HCT116 (cell line): ENCODE measurements around the gene TMEM145. TPM values are rescaled to one million over a fixed set of nuclear protein-coding genes. Genes with fewer than 3 reads are reported as not detected.

Source experiments
- ATAC-seq: fragments of 200-7000 bp; cut with Tn5 transposase; 2 replicates; pipeline ENCODE4 v1.9.1; 2020; ENCODE audit warnings: mild to moderate bottlenecking, moderate library complexity
- BruUV-seq: library from RNA; stranded (reverse); fragments of 400-500 nt; replicated peaks from 2 replicates; lab custom pipeline; 2021; lab: Mats Ljungman, UMichigan
- CTCF ChIA-PET: fragments of 300-600 bp; sonication (Branson Sonifier 250); formaldehyde crosslinking; loops from one replicate; lab custom pipeline; 2021; ENCODE audit warnings: antibody characterized with exemption; lab: Charles Lee
- POLR2A ChIA-PET: fragments of 300-600, 350-600 bp; sonication (Branson Sonifier 250); formaldehyde crosslinking; loops from one replicate; lab custom pipeline; 2021; ENCODE audit warnings: antibody characterized with exemption; lab: Charles Lee
- RAD21 ChIA-PET, 2 experiments: fragments of 300-600 bp; sonication (Branson Sonifier 250); formaldehyde crosslinking; loops; one replicate each; lab custom pipeline; 2023; ENCODE audit warnings: low total read pairs in 2 of 2; ENCODE audit not compliant: uncharacterized antibody in 2 of 2, unreplicated experiment in 2 of 2, low non-redundant PET in 1 of 2; lab: Charles Lee
- DNase-seq: peaks from one replicate; pipeline ENCODE4 v3.0.0-alpha.2; 2010; ENCODE audit warnings: low read depth, low spot score
- H2AFZ ChIP-seq: fragments of 200-600 bp; shearing (Covaris generic), sonication (generic); 2 replicates; pipeline ENCODE4 v1.6.1; 2017; ENCODE audit warnings: low read depth, mixed run types, mixed read lengths, antibody characterized with exemption, low read length; ENCODE audit not compliant: poor library complexity, severe bottlenecking
- H3K27ac ChIP-seq: 2 replicates; pipeline ENCODE4 v1.5.1; 2012; ENCODE audit warnings: low read depth, low read length
- H3K27me3 ChIP-seq: fragments of 200-600 bp; sonication (generic); 2 replicates; pipeline ENCODE4 v1.6.1; 2016; ENCODE audit warnings: mixed run types, low read length, mixed read lengths; ENCODE audit not compliant: insufficient read depth
- H3K36me3 ChIP-seq, 2 experiments: fragments of 200-500 bp in 1 of 2; fragments of 200-600 bp in 1 of 2; sonication (Bioruptor generic) in 1 of 2; sonication (generic) in 1 of 2; 2 replicates each; pipeline versions ENCODE4 v1.5.1 to v1.6.1; 2014 to 2016; ENCODE audit warnings: low read length in 2 of 2, inconsistent platforms in 1 of 2, mixed read lengths in 1 of 2, mixed run types in 1 of 2; ENCODE audit not compliant: insufficient read depth in 2 of 2, control insufficient read depth in 1 of 2
- H3K4me1 ChIP-seq, 2 experiments: fragments of 200-600 bp in 1 of 2; sonication (generic) in 1 of 2; 2 replicates each; pipeline versions ENCODE4 v1.5.1 to v1.6.1; 2012 to 2017; ENCODE audit warnings: low read length in 2 of 2, inconsistent platforms in 1 of 2, mild to moderate bottlenecking in 1 of 2, mixed read lengths in 1 of 2, mixed run types in 1 of 2, moderate library complexity in 1 of 2; ENCODE audit not compliant: insufficient read depth in 2 of 2, control insufficient read depth in 1 of 2
- H3K4me2 ChIP-seq: fragments of 200-600 bp; sonication (generic); 2 replicates; pipeline ENCODE4 v1.6.1; 2017; ENCODE audit warnings: mixed run types, low read length, mixed read lengths
- H3K4me3 ChIP-seq, 2 experiments: fragments of 200-600 bp in 1 of 2; sonication (generic) in 1 of 2; replicated peaks in 1 of 2; 2 replicates each; pipeline ENCODE4 v1.5.1; 2011 to 2016; ENCODE audit warnings: low read length in 2 of 2, control low read depth in 1 of 2, low read depth in 1 of 2, mild to moderate bottlenecking in 1 of 2, mixed read lengths in 1 of 2, mixed run types in 1 of 2
- H3K79me2 ChIP-seq: fragments of 200-600 bp; sonication (generic); 2 replicates; pipeline ENCODE4 v1.6.1; 2017; ENCODE audit warnings: mild to moderate bottlenecking, mixed run types, low read length, moderate library complexity, mixed read lengths; ENCODE audit not compliant: insufficient read depth
- H3K9ac ChIP-seq: fragments of 200-600 bp; sonication (generic); 2 replicates; pipeline ENCODE4 v1.6.1; 2016; ENCODE audit warnings: low read length, mixed read lengths
- H3K9me2 ChIP-seq: fragments of 200-600 bp; sonication (generic), shearing (Covaris generic); 2 replicates; pipeline ENCODE4 v1.6.1; 2017; ENCODE audit warnings: mixed run types, mild to moderate bottlenecking, moderate library complexity; ENCODE audit not compliant: insufficient read depth
- H3K9me3 ChIP-seq, 2 experiments: fragments of 200-500 bp in 1 of 2; fragments of 200-600 bp in 1 of 2; sonication (Bioruptor generic) in 1 of 2; sonication (generic) in 1 of 2; 2 replicates each; pipeline ENCODE4 v1.6.1; 2014 to 2017; ENCODE audit warnings: low read length in 2 of 2, mixed read lengths in 2 of 2, inconsistent platforms in 1 of 2, low read depth in 1 of 2, mild to moderate bottlenecking in 1 of 2, mixed run types in 1 of 2, moderate library complexity in 1 of 2; ENCODE audit not compliant: control insufficient read depth in 1 of 2, insufficient read depth in 1 of 2
- H4K20me1 ChIP-seq: fragments of 200-600 bp; sonication (generic), shearing (Covaris generic); 2 replicates; pipeline ENCODE4 v1.6.1; 2017; ENCODE audit warnings: mixed run types, mild to moderate bottlenecking, moderate library complexity; ENCODE audit not compliant: insufficient read depth
- ATF3 ChIP-seq: IDR thresholded peaks from 2 replicates; pipeline ENCODE4 v1.6.1; 2012
- CEBPB ChIP-seq: IDR thresholded peaks from 2 replicates; pipeline ENCODE4 v1.6.1; 2012; ENCODE audit warnings: low read depth
- CTCF ChIP-seq, 3 experiments: fragments of 200-600 bp in 1 of 3; sonication (generic) in 1 of 3; IDR thresholded peaks in 2 of 3; conservative IDR thresholded peaks in 1 of 3; 2 replicates each; pipeline ENCODE4 v1.5.1; 2012 to 2017; ENCODE audit warnings: low read depth in 2 of 3, low read length in 2 of 3, antibody characterized with exemption in 1 of 3, borderline replicate concordance in 1 of 3, control low read depth in 1 of 3, mild to moderate bottlenecking in 1 of 3, mixed read lengths in 1 of 3, mixed run types in 1 of 3, moderate library complexity in 1 of 3; ENCODE audit not compliant: insufficient read depth in 1 of 3
- FOSL1 ChIP-seq: IDR thresholded peaks from 2 replicates; pipeline ENCODE4 v1.6.1; 2012; ENCODE audit warnings: low read depth
- POLR2A ChIP-seq: IDR thresholded peaks from 2 replicates; pipeline ENCODE4 v1.7.0; 2011; ENCODE audit warnings: borderline replicate concordance; ENCODE audit not compliant: insufficient read depth, insufficient read length; ENCODE audit errors: extremely low read depth
- POLR2AphosphoS5 ChIP-seq: IDR thresholded peaks from 2 replicates; pipeline ENCODE4 v1.6.1; 2011; ENCODE audit warnings: mild to moderate bottlenecking, low read depth, low read length, moderate library complexity
- REST ChIP-seq: IDR thresholded peaks from 2 replicates; pipeline ENCODE4 v1.6.1; 2012; ENCODE audit warnings: low read depth
- SRF ChIP-seq: IDR thresholded peaks from 2 replicates; pipeline ENCODE4 v1.6.1; 2012; ENCODE audit warnings: low read depth
- YY1 ChIP-seq: IDR thresholded peaks from 2 replicates; pipeline ENCODE4 v1.6.1; 2011; ENCODE audit warnings: low read length, low read depth, moderate library complexity, mild to moderate bottlenecking; ENCODE audit not compliant: insufficient replicate concordance; ENCODE audit errors: extremely low read depth
- ZFX ChIP-seq: fragments of 450-650 bp; IDR thresholded peaks from 2 replicates; pipeline ENCODE4 v1.6.1; 2017
- ZNF274 ChIP-seq: fragments of 200-500 bp; sonication (Bioruptor generic); IDR thresholded peaks from 2 replicates; pipeline ENCODE4 v1.6.1; 2014; ENCODE audit warnings: mild to moderate bottlenecking, low read depth, low read length, inconsistent platforms
- intact Hi-C: fragments of 100-400 bp; cut with micrococcal nuclease; formaldehyde crosslinking; loops from 2 replicates; pipeline ENCODE4 v1.10.0; 2022
- total RNA-seq: library from RNA; stranded (reverse); gene quantifications from one replicate; pipeline ENCODE4 v1.2.1, GENCODE V29; 2021; ENCODE audit not compliant: unreplicated experiment

The TMEM145 gene
- total RNA-seq, 1 experiment from 2014 or later: 7.2 TPM

GRCh38 chr19:42333975-42334696 is 21.0 kb downstream of the TMEM145 start:
- ChIA-PET POLR2A (no interaction called here), CTCF (no interaction called here), RAD21 (no interaction called here)
- Histone ChIP-seq H3K4me3 (no peak overlapping the region), H3K4me1 (no peaks in the 10 kb centered on the region), H3K9me3 (no peaks in the 10 kb centered on the region), H3K79me2 (no peaks in the 10 kb centered on the region; the same call in 1 of the 2 replicates), H4K20me1 (no peaks in the 10 kb centered on the region), H3K27me3 (no peaks in the 10 kb centered on the region), H3K4me2 (no peak overlapping the region), H3K9me2 (no peaks in the 10 kb centered on the region), H3K27ac (no peak overlapping the region), H2AFZ (no peak overlapping the region), H3K9ac (no peak overlapping the region), H3K36me3 (peaks cover 0 to 3% of the 10 kb centered on the region in 2 experiments; a peak in 2 of 4 replicates)
- no peak for DNase-seq
- no TSS peak for BruUV-seq
- intact Hi-C loops: no loop called here
- ATAC-seq: no peak
- TF ChIP-seq CTCF (IDR thresholded peaks at IDR 0.05 in 2 of 3, conservative IDR thresholded peaks at IDR 0.05 in 1 of 3; ENCODE audit: borderline replicate concordance in 1 of 3, insufficient read depth in 1 of 3, low read depth in 2 of 3, low read length in 2 of 3) (no peak), ZNF274 (no peak), ATF3 (no peak), SRF (no peak), CEBPB (no peak), YY1 (no peak), REST (no peak), POLR2A (no peak), FOSL1 (no peak), POLR2AphosphoS5 (no peak), ZFX (no peak)
